Sigmoid colon (tissue), 7 donors: Measurements from ENCODE around the gene KRTAP1-3. TPM values are rescaled to one million over a fixed set of nuclear protein-coding genes. Genes with fewer than 3 reads are reported as not detected.
"Not testable (repeated sequence)": the region's sequence is repeated elsewhere in the genome, so short reads cannot be mapped to it uniquely, and the experiment has no call there.

Source experiments
- DNase-seq: peaks from one replicate; pipeline ENCODE4 v3.0.0-alpha.2; 2019
- H3K27ac ChIP-seq, 4 donors: fragments of 200-600 bp; sonication (generic); one replicate each; pipeline ENCODE4 v1.5.1; 2016 to 2019; ENCODE audit warnings: mild to moderate bottlenecking in 1 of 4
- H3K27me3 ChIP-seq, 3 donors: fragments of 200-600 bp; sonication (generic); one replicate each; pipeline ENCODE4 v1.5.1; 2019; ENCODE audit warnings: mild to moderate bottlenecking in 1 of 3
- H3K36me3 ChIP-seq, 4 donors: fragments of 200-600 bp; sonication (generic); one replicate each; pipeline ENCODE4 v1.5.1; 2016 to 2019
- H3K4me1 ChIP-seq, 4 donors: fragments of 200-600 bp; sonication (generic); one replicate each; pipeline ENCODE4 v1.5.1; 2017 to 2019
- H3K4me3 ChIP-seq, 4 donors: fragments of 200-600 bp; sonication (generic); one replicate each; pipeline ENCODE4 v1.5.1; 2017 to 2019; ENCODE audit warnings: mild to moderate bottlenecking in 2 of 4, moderate library complexity in 1 of 4
- H3K9me3 ChIP-seq, 4 donors: fragments of 200-600 bp in 3 of 4; sonication (generic) in 3 of 4; one replicate each; pipeline versions ENCODE4 v1.5.1 to v1.6.1; 2013 to 2019
- CTCF ChIP-seq, 4 experiments: fragments of 450-650 bp in 3 of 4; fragments of 200-600 bp in 1 of 4; IDR thresholded peaks; one replicate each; pipeline ENCODE4 v1.5.1; 2016 to 2019; ENCODE audit warnings: antibody characterized with exemption in 4 of 4, mild to moderate bottlenecking in 3 of 4, moderate library complexity in 2 of 4
- EP300 ChIP-seq, 4 donors: sonication (generic); formaldehyde crosslinking; IDR thresholded peaks; one replicate each; pipeline ENCODE4 v1.6.1; 2017; ENCODE audit warnings: antibody characterized with exemption in 4 of 4
- POLR2A ChIP-seq, 2 donors: fragments of 450-650 bp; IDR thresholded peaks; one replicate each; pipeline ENCODE4 v1.6.1; 2016; ENCODE audit warnings: antibody characterized with exemption in 2 of 2, mild to moderate bottlenecking in 2 of 2, moderate library complexity in 2 of 2
- POLR2AphosphoS5 ChIP-seq, 4 donors: sonication (generic); formaldehyde crosslinking; IDR thresholded peaks; one replicate each; pipeline ENCODE4 v1.6.1; 2017; ENCODE audit warnings: antibody characterized with exemption in 4 of 4
- WGBS, 2 donors: extraction: QIAGEN DNeasy Blood & Tissue Kit; methylation state at CpG; one replicate each; pipeline ENCODE4 v1.1.7; 2013; 5-methylcytosine and 5-hydroxymethylcytosine counted together
- intact Hi-C: fragments of 100-400 bp; cut with DNase I; formaldehyde crosslinking; loops from one replicate; pipeline ENCODE4 v1.15.1; 2023
- polyA plus RNA-seq, 3 donors: library from polyadenylated mRNA; stranded (reverse); fragments of 200-250 nt; gene quantifications; one replicate each; pipeline ENCODE4 v1.2.3, GENCODE V29; 2013
- total RNA-seq, 4 donors: library from RNA; depleted of rRNA; stranded (reverse); fragments of >200 nt; gene quantifications; one replicate each; pipeline ENCODE4 v1.1.0, GENCODE V29; 2016
- donor health status: healthy with polysubstance abuse.
- donor health status: Bipolar disorder and iron deficiency.
- donor health status: healthy.

The KRTAP1-3 gene
- total and polyA plus RNA-seq, 7 donors = not detected

DNA sequence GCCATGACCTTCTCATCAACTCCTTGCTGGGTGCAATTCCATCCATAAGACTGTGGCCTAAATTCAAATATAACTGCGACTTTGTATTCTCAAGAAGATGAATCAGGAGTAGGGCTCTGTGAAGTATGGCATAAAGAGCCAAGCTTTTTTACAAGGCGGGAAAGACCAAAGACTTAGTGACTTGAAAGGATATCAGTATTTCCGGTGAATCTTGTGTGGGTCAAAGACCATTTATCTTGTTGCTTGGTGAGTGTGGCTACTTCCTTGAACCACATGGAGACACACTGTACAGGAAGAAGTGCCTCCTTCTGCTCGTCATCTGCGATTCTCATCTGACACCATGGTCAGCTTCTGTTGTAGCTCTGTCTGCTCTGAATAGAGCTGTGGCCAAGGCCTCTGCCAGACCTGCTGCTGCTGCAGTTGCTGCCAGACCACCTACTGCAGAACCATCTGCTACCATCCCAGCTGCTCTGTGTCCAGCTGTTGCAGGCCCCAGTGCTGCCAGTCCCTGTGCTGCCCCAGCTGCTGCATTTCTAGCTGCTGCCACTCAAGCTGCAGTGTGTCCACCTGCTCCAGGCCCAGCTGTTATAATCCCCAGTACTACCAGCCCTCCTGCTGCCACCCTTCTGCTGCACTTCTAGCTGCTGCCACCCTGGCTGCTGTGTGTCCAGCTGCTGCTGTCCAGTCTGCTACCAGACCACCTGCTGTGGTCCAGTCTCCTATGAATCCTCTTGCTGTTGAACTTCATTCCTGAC, 37.1 kb upstream of the KRTAP1-3 start:
- intact Hi-C loops = no loop called here
- no peaks in the 10 kb centered on the region for H3K4me1 ChIP-seq
- 89 to 91% methylated on average over 5 of the region's 5 CpGs for WGBS, 2 donors
- H3K4me3 ChIP-seq = no peak overlapping the region
- no peak for DNase-seq
- no peak overlapping the region for H3K27ac ChIP-seq
- no peak for TF ChIP-seq EP300 (IDR thresholded peaks at IDR 0.05)
- TF ChIP-seq CTCF (IDR thresholded peaks at IDR 0.05) = no peak
- no peak for TF ChIP-seq POLR2AphosphoS5 (IDR thresholded peaks at IDR 0.05)
- TF ChIP-seq POLR2A (IDR thresholded peaks at IDR 0.05) = no peak
- no peaks in the 10 kb centered on the region for H3K36me3 ChIP-seq
- no peaks in the 10 kb centered on the region for H3K9me3 ChIP-seq
- no peaks in the 10 kb centered on the region for H3K27me3 ChIP-seq

GRCh38 chr17:41069031-41069430, 34.4 kb upstream of the KRTAP1-3 start:
- WGBS, 2 donors = 72 to 82% methylated on average over 3 of the region's 3 CpGs
- no peaks in the 10 kb centered on the region for H3K4me1 ChIP-seq
- TF ChIP-seq POLR2AphosphoS5 (IDR thresholded peaks at IDR 0.05) (no peak), CTCF (IDR thresholded peaks at IDR 0.05) (no peak), EP300 (IDR thresholded peaks at IDR 0.05) (no peak), POLR2A (IDR thresholded peaks at IDR 0.05) (no peak)
- no peak for DNase-seq
- intact Hi-C loops = no loop called here
- H3K27me3 ChIP-seq = no peaks in the 10 kb centered on the region
- no peak overlapping the region for H3K4me3 ChIP-seq
- no peaks in the 10 kb centered on the region for H3K9me3 ChIP-seq
- H3K36me3 ChIP-seq = no peaks in the 10 kb centered on the region
- no peak overlapping the region for H3K27ac ChIP-seq

GRCh38 chr17:41067281-41067680, 32.6 kb upstream of the KRTAP1-3 start:
- H3K27me3 ChIP-seq = no peaks in the 10 kb centered on the region
- no peak overlapping the region for H3K4me3 ChIP-seq
- no peak for TF ChIP-seq CTCF (IDR thresholded peaks at IDR 0.05)
- no peak for TF ChIP-seq POLR2AphosphoS5 (IDR thresholded peaks at IDR 0.05)
- TF ChIP-seq EP300 (IDR thresholded peaks at IDR 0.05) = no peak
- no peak for TF ChIP-seq POLR2A (IDR thresholded peaks at IDR 0.05)
- no peaks in the 10 kb centered on the region for H3K9me3 ChIP-seq
- no peak overlapping the region for H3K27ac ChIP-seq
- no peak for DNase-seq
- no peaks in the 10 kb centered on the region for H3K36me3 ChIP-seq
- intact Hi-C loops = no loop called here
- peaks cover 0 to 2% (median 0%) of the 10 kb centered on the region in 4 donors for H3K4me1 ChIP-seq

DNA sequence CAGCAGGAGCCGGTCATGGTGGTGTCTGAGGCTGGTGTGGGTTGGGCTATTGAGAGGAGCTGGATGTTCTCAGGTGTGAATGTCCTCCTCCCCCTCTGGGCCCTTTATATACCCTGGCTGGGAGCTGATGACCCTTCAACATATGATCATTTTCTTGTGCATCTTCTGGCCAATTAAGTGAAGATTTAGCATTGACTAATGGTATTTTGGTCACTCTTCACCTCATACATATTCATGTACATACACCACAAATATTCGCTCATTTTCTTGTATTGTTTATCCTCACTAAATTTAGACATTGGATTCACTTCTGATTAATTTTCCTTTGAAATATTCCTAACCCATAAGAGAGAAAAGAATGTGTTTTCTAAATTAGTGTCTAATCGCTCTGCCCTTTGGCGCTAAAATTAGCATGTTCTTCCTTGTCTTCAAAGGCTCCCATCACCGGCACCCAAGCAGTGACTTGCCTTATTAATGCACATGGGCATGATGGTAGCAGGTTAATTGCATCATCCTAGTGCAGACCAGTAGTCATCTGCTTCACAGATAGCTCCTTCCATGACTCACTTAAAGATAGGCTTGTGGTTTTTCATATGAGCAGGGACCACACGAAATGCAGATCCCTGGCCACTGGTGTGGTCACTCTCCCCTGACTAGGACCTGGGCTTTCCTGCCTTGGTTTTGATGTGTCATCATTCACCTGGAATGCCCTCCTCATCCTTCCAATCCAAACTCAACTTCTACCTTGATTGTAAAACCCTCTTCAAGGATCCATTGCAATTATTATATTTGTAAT, 31.4 kb upstream of the KRTAP1-3 start, which contains the start of gene KRTAP2-4:
Gene KRTAP2-4, minus strand, starts transcription at position 51 of the 796 bp plus-strand sequence. Its CDS starts 34 bp downstream, at position 17.
- no peaks in the 10 kb centered on the region for H3K9me3 ChIP-seq
- intact Hi-C loops = no loop called here

GRCh38 chr17:41065016-41065689, 30.5 kb upstream of the KRTAP1-3 start:
- H3K4me3 ChIP-seq, DNase-seq, H3K27ac ChIP-seq, H3K9me3 ChIP-seq, H3K36me3 ChIP-seq, intact Hi-C loops, H3K27me3 ChIP-seq: not testable (repeated sequence)
- H3K4me1 ChIP-seq = peaks cover 0 to 17% (median 9%) of the 10 kb centered on the region in 4 donors
- WGBS, 2 donors = 62 to 82% methylated on average over 7 of the region's 16 CpGs

More for the DNA sequence above, 31.4 kb upstream of the KRTAP1-3 start, which contains the start of gene KRTAP2-4:
- H3K27ac ChIP-seq = no peak within 1 kb of the TSS
- peaks cover 0 to 15% (median 9%) of the 10 kb centered on the region in 4 donors for H3K4me1 ChIP-seq
- no peak within 1 kb of the TSS for H3K4me3 ChIP-seq
- DNase-seq = no peak
- TF ChIP-seq EP300 (IDR thresholded peaks at IDR 0.05) (no peak), CTCF (IDR thresholded peaks at IDR 0.05) (no peak), POLR2A (IDR thresholded peaks at IDR 0.05) (no peak), POLR2AphosphoS5 (IDR thresholded peaks at IDR 0.05) (no peak)
- H3K36me3 ChIP-seq = no peaks in the 10 kb centered on the region
- no peaks in the 10 kb centered on the region for H3K27me3 ChIP-seq
- 89 to 92% methylated on average over 6 of the region's 6 CpGs for WGBS, 2 donors
